HG03095 (cell line): Measurements from ENCODE around the gene LENG9.
"Not testable (repeated sequence)": the region's sequence is repeated elsewhere in the genome, so short reads cannot be mapped to it uniquely, and the experiment has no call there.

ENCODE experiments used
- ATAC-seq: cut with Tn5 transposase; IDR thresholded peaks from one replicate; pipeline ENCODE4 v1.9.1; 2021; ENCODE audit warnings: moderate library complexity; ENCODE audit not compliant: unreplicated experiment

The LENG9 gene

GRCh38 chr19:54463531-54464043 lies at the start of gene LENG9:
LENG9 (minus strand) TSS chr19:54463778; CDS start chr19:54463526, 252 bp downstream.
- ATAC-seq, result peak; percentile 48

- not testable (repeated sequence) for ATAC-seq
Measured at GRCh38 chr19:54509200-54509940, 45.8 kb upstream of the LENG9 start.

- not testable (repeated sequence) for ATAC-seq
Measured at GRCh38 chr19:54508487-54508886, 44.9 kb upstream of the LENG9 start.

- ATAC-seq, result no peak
Measured at GRCh38 chr19:54507824-54508223, 44.2 kb upstream of the LENG9 start.

- ATAC-seq, result not testable (repeated sequence)
Measured at GRCh38 chr19:54507038-54507717, 43.6 kb upstream of the LENG9 start.

GRCh38 chr19:54506079-54506478 lies 42.5 kb upstream of the LENG9 start:
- ATAC-seq, result no peak

- ATAC-seq, result not testable (repeated sequence)
Measured at GRCh38 chr19:54505542-54505941, 42.0 kb upstream of the LENG9 start.

GRCh38 chr19:54502518-54503048 lies 39.0 kb upstream of the LENG9 start, which contains the start of gene LAIR2:
LAIR2 (plus strand) TSS chr19:54502831; CDS start chr19:54502919, 88 bp downstream.
- ATAC-seq, result no peak

GRCh38 chr19:54498451-54498772 lies 34.8 kb upstream of the LENG9 start:
- ATAC-seq, result not testable (repeated sequence)

- not testable (repeated sequence) for ATAC-seq
Measured at GRCh38 chr19:54497747-54498450, 34.3 kb upstream of the LENG9 start.

- ATAC-seq, result not testable (repeated sequence)
Measured at GRCh38 chr19:54495284-54495683, 31.7 kb upstream of the LENG9 start.

GRCh38 chr19:54493967-54494585 lies 30.5 kb upstream of the LENG9 start:
- ATAC-seq, result no peak

- not testable (repeated sequence) for ATAC-seq
Measured at GRCh38 chr19:54493056-54493455, 29.5 kb upstream of the LENG9 start.

- ATAC-seq, result no peak
Measured at GRCh38 chr19:54492568-54492967, 29.0 kb upstream of the LENG9 start.

- ATAC-seq, result no peak
Measured at GRCh38 chr19:54489766-54490165, 26.2 kb upstream of the LENG9 start.

GRCh38 chr19:54489341-54489740 lies 25.8 kb upstream of the LENG9 start:
- no peak for ATAC-seq

- ATAC-seq, result no peak
Measured at GRCh38 chr19:54485851-54486250, 22.3 kb upstream of the LENG9 start.

- no peak for ATAC-seq
Measured at GRCh38 chr19:54484451-54484850, 20.9 kb upstream of the LENG9 start.

- no peak for ATAC-seq
Measured at GRCh38 chr19:54482889-54483288, 19.3 kb upstream of the LENG9 start.

- ATAC-seq, result no peak
Measured at GRCh38 chr19:54481326-54481930, 17.9 kb upstream of the LENG9 start.
